ENCODE results near the gene STX2. TPM values are rescaled to one million over a fixed set of nuclear protein-coding genes. Genes with fewer than 3 reads are reported as not detected.

The STX2 gene
- total and polyA plus RNA-seq, 10 of the 15 experiments (the other 5 are each of a cell fraction or from before 2014, with no cell fraction given), result 6.0 to 22.2 (median 10.0) TPM

DNA sequence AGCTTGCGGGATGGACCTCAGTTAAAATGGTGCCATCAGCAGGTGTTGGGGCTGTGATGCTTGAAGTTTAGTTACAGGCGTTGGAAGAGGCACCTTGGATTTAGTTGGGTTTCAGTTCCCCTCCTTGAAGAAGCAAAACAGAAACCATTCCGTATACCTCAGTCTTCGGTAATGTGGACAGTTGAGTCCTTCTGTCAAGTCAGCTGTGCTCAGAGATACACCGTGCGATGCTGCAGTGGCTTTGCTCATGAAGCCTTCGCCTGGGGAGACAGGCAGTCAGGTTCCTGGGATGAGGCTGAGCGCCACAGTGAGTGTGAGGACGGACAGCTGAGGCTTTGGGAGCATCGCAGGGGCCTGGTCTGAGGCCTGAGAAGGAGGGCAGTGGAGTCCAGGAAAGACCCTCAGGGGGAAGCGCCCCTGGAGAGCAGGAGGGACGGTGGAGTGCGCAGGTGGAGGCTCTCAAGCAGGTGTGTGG, 40.2 kb upstream of the STX2 start (continued):
- TF ChIP-seq SMC3 (IDR thresholded peaks at IDR 0.05; ENCODE audit: borderline replicate concordance, low read length) (no peak), CEBPB (IDR thresholded peaks at IDR 0.05; ENCODE audit: borderline replicate concordance in 1 of 2, low read depth in 2 of 2, low read length in 2 of 2) (no peak), STAT3 (IDR thresholded peaks at IDR 0.05; ENCODE audit: low read depth, low read length) (no peak), ZNF217 (IDR thresholded peaks at IDR 0.05) (0 out of 2 replicates have a peak, but pooled peaks have one; percentile 20), EZH2 (IDR thresholded peaks at IDR 0.05; ENCODE audit: borderline replicate concordance, control insufficient read depth, low read depth, low read length) (no peak), TARDBP (IDR thresholded peaks at IDR 0.05; ENCODE audit: borderline replicate concordance) (no peak), JUNB (IDR thresholded peaks at IDR 0.05) (no peak)
- TF ChIP-seq, protein P1, sequence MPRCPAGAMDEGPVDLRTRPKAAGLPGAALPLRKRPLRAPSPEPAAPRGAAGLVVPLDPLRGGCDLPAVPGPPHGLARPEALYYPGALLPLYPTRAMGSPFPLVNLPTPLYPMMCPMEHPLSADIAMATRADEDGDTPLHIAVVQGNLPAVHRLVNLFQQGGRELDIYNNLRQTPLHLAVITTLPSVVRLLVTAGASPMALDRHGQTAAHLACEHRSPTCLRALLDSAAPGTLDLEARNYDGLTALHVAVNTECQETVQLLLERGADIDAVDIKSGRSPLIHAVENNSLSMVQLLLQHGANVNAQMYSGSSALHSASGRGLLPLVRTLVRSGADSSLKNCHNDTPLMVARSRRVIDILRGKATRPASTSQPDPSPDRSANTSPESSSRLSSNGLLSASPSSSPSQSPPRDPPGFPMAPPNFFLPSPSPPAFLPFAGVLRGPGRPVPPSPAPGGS (IDR thresholded peaks at IDR 0.05; ENCODE audit: borderline replicate concordance, insufficient read depth, low read depth, low read length, poor library complexity, severe bottlenecking), result no peak
- TF ChIP-seq, protein P2, sequence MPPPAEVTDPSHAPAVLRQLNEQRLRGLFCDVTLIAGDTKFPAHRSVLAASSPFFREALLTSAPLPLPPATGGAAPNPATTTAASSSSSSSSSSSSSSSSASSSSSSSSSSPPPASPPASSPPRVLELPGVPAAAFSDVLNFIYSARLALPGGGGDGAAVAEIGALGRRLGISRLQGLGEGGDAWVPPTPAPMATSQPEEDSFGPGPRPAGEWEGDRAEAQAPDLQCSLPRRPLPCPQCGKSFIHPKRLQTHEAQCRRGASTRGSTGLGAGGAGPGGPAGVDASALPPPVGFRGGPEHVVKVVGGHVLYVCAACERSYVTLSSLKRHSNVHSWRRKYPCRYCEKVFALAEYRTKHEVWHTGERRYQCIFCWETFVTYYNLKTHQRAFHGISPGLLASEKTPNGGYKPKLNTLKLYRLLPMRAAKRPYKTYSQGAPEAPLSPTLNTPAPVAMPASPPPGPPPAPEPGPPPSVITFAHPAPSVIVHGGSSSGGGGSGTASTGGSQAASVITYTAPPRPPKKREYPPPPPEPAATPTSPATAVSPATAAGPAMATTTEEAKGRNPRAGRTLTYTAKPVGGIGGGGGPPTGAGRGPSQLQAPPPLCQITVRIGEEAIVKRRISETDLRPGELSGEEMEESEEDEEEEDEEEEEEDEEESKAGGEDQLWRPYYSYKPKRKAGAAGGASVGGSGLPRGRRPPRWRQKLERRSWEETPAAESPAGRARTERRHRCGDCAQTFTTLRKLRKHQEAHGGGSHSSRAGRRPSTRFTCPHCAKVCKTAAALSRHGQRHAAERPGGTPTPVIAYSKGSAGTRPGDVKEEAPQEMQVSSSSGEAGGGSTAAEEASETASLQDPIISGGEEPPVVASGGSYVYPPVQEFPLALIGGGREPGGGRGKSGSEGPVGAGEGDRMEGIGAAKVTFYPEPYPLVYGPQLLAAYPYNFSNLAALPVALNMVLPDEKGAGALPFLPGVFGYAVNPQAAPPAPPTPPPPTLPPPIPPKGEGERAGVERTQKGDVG (CRISPR knock-in tag; IDR thresholded peaks at IDR 0.05), result no peak
- TF ChIP-seq, protein P3, sequence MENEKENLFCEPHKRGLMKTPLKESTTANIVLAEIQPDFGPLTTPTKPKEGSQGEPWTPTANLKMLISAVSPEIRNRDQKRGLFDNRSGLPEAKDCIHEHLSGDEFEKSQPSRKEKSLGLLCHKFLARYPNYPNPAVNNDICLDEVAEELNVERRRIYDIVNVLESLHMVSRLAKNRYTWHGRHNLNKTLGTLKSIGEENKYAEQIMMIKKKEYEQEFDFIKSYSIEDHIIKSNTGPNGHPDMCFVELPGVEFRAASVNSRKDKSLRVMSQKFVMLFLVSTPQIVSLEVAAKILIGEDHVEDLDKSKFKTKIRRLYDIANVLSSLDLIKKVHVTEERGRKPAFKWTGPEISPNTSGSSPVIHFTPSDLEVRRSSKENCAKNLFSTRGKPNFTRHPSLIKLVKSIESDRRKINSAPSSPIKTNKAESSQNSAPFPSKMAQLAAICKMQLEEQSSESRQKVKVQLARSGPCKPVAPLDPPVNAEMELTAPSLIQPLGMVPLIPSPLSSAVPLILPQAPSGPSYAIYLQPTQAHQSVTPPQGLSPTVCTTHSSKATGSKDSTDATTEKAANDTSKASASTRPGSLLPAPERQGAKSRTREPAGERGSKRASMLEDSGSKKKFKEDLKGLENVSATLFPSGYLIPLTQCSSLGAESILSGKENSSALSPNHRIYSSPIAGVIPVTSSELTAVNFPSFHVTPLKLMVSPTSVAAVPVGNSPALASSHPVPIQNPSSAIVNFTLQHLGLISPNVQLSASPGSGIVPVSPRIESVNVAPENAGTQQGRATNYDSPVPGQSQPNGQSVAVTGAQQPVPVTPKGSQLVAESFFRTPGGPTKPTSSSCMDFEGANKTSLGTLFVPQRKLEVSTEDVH (IDR thresholded peaks at IDR 0.05; ENCODE audit: low read depth, partially characterized antibody), result no peak
- TF ChIP-seq, protein P4, sequence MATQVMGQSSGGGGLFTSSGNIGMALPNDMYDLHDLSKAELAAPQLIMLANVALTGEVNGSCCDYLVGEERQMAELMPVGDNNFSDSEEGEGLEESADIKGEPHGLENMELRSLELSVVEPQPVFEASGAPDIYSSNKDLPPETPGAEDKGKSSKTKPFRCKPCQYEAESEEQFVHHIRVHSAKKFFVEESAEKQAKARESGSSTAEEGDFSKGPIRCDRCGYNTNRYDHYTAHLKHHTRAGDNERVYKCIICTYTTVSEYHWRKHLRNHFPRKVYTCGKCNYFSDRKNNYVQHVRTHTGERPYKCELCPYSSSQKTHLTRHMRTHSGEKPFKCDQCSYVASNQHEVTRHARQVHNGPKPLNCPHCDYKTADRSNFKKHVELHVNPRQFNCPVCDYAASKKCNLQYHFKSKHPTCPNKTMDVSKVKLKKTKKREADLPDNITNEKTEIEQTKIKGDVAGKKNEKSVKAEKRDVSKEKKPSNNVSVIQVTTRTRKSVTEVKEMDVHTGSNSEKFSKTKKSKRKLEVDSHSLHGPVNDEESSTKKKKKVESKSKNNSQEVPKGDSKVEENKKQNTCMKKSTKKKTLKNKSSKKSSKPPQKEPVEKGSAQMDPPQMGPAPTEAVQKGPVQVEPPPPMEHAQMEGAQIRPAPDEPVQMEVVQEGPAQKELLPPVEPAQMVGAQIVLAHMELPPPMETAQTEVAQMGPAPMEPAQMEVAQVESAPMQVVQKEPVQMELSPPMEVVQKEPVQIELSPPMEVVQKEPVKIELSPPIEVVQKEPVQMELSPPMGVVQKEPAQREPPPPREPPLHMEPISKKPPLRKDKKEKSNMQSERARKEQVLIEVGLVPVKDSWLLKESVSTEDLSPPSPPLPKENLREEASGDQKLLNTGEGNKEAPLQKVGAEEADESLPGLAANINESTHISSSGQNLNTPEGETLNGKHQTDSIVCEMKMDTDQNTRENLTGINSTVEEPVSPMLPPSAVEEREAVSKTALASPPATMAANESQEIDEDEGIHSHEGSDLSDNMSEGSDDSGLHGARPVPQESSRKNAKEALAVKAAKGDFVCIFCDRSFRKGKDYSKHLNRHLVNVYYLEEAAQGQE (IDR thresholded peaks at IDR 0.05; ENCODE audit: low read depth, low read length), result no peak
- TF ChIP-seq, protein P5, sequence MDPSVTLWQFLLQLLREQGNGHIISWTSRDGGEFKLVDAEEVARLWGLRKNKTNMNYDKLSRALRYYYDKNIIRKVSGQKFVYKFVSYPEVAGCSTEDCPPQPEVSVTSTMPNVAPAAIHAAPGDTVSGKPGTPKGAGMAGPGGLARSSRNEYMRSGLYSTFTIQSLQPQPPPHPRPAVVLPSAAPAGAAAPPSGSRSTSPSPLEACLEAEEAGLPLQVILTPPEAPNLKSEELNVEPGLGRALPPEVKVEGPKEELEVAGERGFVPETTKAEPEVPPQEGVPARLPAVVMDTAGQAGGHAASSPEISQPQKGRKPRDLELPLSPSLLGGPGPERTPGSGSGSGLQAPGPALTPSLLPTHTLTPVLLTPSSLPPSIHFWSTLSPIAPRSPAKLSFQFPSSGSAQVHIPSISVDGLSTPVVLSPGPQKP (IDR thresholded peaks at IDR 0.05; ENCODE audit: low read depth, low read length), result no peak

All from GM12878 (cell line).